HCT116 (cell line): ENCODE data around the gene RBM20.

Source experiments
- CEBPB ChIP-seq: IDR thresholded peaks from 2 replicates; pipeline ENCODE4 v1.6.1; 2012; ENCODE audit warnings: low read depth
- EGR1 ChIP-seq: IDR thresholded peaks from 2 replicates; pipeline ENCODE4 v1.6.1; 2012; ENCODE audit warnings: low read depth
- EZH2 ChIP-seq: fragments of 200-600 bp; sonication (generic); IDR thresholded peaks from 2 replicates; pipeline ENCODE4 v1.6.1; 2017; ENCODE audit warnings: antibody characterized with exemption, mixed run types
- EZH2phosphoT487 ChIP-seq: fragments of 200-600 bp; IDR thresholded peaks from 2 replicates; pipeline ENCODE4 v1.6.1; 2018; ENCODE audit warnings: antibody characterized with exemption, borderline replicate concordance
- POLR2A ChIP-seq: IDR thresholded peaks from 2 replicates; pipeline ENCODE4 v1.7.0; 2011; ENCODE audit warnings: borderline replicate concordance; ENCODE audit not compliant: insufficient read depth, insufficient read length; ENCODE audit errors: extremely low read depth
- POLR2AphosphoS5 ChIP-seq: IDR thresholded peaks from 2 replicates; pipeline ENCODE4 v1.6.1; 2011; ENCODE audit warnings: mild to moderate bottlenecking, low read depth, low read length, moderate library complexity
- RAD21 ChIP-seq: IDR thresholded peaks from 2 replicates; pipeline ENCODE4 v1.6.1; 2012; ENCODE audit warnings: low read depth, mild to moderate bottlenecking
- SIN3A ChIP-seq: IDR thresholded peaks from 2 replicates; pipeline ENCODE4 v1.6.1; 2012; ENCODE audit warnings: low read depth
- SP1 ChIP-seq: IDR thresholded peaks from 2 replicates; pipeline ENCODE4 v1.6.1; 2012; ENCODE audit warnings: low read depth
- SRF ChIP-seq: IDR thresholded peaks from 2 replicates; pipeline ENCODE4 v1.6.1; 2012; ENCODE audit warnings: low read depth
- ZNF274 ChIP-seq: fragments of 200-500 bp; sonication (Bioruptor generic); IDR thresholded peaks from 2 replicates; pipeline ENCODE4 v1.6.1; 2014; ENCODE audit warnings: mild to moderate bottlenecking, low read depth, low read length, inconsistent platforms
- TF ChIP-seq, protein P1 (sequence below), 3 experiments: fragments of 200-600 bp in 1 of 3; sonication (generic) in 1 of 3; IDR thresholded peaks in 2 of 3; conservative IDR thresholded peaks in 1 of 3; 2 replicates each; pipeline ENCODE4 v1.5.1; 2012 to 2017; ENCODE audit warnings: low read depth in 2 of 3, low read length in 2 of 3, antibody characterized with exemption in 1 of 3, borderline replicate concordance in 1 of 3, control low read depth in 1 of 3, mild to moderate bottlenecking in 1 of 3, mixed read lengths in 1 of 3, mixed run types in 1 of 3, moderate library complexity in 1 of 3; ENCODE audit not compliant: insufficient read depth in 1 of 3
- TF ChIP-seq, protein P2 (sequence below): IDR thresholded peaks from 2 replicates; pipeline ENCODE4 v1.6.1; 2012; ENCODE audit warnings: low read depth
- TF ChIP-seq, protein P3 (sequence below): IDR thresholded peaks from 2 replicates; pipeline ENCODE4 v1.6.1; 2012

DNA sequence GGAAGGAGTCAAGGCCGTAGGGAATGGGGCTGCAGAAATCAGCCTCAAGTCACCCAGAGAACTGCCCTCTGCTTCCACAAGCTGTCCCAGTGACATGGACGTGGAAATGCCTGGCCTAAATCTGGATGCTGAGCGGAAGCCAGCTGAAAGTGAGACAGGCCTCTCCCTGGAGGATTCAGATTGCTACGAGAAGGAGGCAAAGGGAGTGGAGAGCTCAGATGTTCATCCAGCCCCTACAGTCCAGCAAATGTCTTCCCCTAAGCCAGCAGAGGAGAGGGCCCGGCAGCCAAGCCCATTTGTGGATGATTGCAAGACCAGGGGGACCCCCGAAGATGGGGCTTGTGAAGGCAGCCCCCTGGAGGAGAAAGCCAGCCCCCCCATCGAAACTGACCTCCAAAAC lies 177.4 kb downstream of the RBM20 start:
- TF ChIP-seq, protein P1, sequence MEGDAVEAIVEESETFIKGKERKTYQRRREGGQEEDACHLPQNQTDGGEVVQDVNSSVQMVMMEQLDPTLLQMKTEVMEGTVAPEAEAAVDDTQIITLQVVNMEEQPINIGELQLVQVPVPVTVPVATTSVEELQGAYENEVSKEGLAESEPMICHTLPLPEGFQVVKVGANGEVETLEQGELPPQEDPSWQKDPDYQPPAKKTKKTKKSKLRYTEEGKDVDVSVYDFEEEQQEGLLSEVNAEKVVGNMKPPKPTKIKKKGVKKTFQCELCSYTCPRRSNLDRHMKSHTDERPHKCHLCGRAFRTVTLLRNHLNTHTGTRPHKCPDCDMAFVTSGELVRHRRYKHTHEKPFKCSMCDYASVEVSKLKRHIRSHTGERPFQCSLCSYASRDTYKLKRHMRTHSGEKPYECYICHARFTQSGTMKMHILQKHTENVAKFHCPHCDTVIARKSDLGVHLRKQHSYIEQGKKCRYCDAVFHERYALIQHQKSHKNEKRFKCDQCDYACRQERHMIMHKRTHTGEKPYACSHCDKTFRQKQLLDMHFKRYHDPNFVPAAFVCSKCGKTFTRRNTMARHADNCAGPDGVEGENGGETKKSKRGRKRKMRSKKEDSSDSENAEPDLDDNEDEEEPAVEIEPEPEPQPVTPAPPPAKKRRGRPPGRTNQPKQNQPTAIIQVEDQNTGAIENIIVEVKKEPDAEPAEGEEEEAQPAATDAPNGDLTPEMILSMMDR (IDR thresholded peaks at IDR 0.05 in 2 of 3, conservative IDR thresholded peaks at IDR 0.05 in 1 of 3; ENCODE audit: borderline replicate concordance in 1 of 3, insufficient read depth in 1 of 3, low read depth in 2 of 3, low read length in 2 of 3), result no peak
- TF ChIP-seq CEBPB, result no peak
- TF ChIP-seq EZH2, result no peak
- no peak for TF ChIP-seq POLR2A
- TF ChIP-seq SIN3A, result no peak
- TF ChIP-seq ZNF274, result no peak
- TF ChIP-seq, protein P2, sequence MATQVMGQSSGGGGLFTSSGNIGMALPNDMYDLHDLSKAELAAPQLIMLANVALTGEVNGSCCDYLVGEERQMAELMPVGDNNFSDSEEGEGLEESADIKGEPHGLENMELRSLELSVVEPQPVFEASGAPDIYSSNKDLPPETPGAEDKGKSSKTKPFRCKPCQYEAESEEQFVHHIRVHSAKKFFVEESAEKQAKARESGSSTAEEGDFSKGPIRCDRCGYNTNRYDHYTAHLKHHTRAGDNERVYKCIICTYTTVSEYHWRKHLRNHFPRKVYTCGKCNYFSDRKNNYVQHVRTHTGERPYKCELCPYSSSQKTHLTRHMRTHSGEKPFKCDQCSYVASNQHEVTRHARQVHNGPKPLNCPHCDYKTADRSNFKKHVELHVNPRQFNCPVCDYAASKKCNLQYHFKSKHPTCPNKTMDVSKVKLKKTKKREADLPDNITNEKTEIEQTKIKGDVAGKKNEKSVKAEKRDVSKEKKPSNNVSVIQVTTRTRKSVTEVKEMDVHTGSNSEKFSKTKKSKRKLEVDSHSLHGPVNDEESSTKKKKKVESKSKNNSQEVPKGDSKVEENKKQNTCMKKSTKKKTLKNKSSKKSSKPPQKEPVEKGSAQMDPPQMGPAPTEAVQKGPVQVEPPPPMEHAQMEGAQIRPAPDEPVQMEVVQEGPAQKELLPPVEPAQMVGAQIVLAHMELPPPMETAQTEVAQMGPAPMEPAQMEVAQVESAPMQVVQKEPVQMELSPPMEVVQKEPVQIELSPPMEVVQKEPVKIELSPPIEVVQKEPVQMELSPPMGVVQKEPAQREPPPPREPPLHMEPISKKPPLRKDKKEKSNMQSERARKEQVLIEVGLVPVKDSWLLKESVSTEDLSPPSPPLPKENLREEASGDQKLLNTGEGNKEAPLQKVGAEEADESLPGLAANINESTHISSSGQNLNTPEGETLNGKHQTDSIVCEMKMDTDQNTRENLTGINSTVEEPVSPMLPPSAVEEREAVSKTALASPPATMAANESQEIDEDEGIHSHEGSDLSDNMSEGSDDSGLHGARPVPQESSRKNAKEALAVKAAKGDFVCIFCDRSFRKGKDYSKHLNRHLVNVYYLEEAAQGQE, result no peak
- TF ChIP-seq EGR1, result no peak
- TF ChIP-seq POLR2AphosphoS5, result no peak
- TF ChIP-seq SP1, result no peak
- TF ChIP-seq, protein P3, sequence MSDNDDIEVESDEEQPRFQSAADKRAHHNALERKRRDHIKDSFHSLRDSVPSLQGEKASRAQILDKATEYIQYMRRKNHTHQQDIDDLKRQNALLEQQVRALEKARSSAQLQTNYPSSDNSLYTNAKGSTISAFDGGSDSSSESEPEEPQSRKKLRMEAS, result no peak
- no peak for TF ChIP-seq RAD21
- no peak for TF ChIP-seq SRF
- TF ChIP-seq EZH2phosphoT487, result no peak
